A549 treated with ZK216348 at 1 μM for 4 hours (cell line): Measurements from ENCODE around the gene INA. TPM values are rescaled to one million over a fixed set of nuclear protein-coding genes. Genes with fewer than 3 reads are reported as not detected.

Experiments used
- total RNA-seq: library from RNA; stranded (reverse); fragments of 200-300 nt; extraction: Qiagen RNA extraction; gene quantifications from 5 replicates; pipeline ENCODE4 v1.2.3, GENCODE V29; 2022; ENCODE audit warnings: low read depth

The INA gene
- total RNA-seq, result 20.0 to 29.7 TPM (median 24.8 TPM) in 5 replicates

GRCh38 chr10:103276896-103277712 is at the start of gene INA:
Gene INA (plus strand): TSS chr10:103277138. CDS start chr10:103277212, 74 bp downstream.

GRCh38 chr10:103245587-103245986 is 31.4 kb upstream of the INA start, which contains the start of gene RPEL1:
Gene RPEL1 (plus strand): TSS chr10:103245887. CDS start chr10:103245997, 110 bp downstream.

Other genes starting within 250 kb of the INA start
- 68.4 to 92.5 TPM (median 78.7 TPM) in 5 replicates for gene NT5C2, start 83.9 kb upstream of the INA start, total RNA-seq
- 0.08 TPM in 1 of 5 replicates, not detected in the others for gene RPEL1, start 31.3 kb upstream of the INA start, total RNA-seq
- gene PCGF6, start 74.0 kb downstream of the INA start, total RNA-seq, result 8.0 to 14.7 TPM (median 12.4 TPM) in 5 replicates
- 3.0 to 4.1 TPM (median 3.0 TPM) in 5 replicates for gene TAF5, start 90.8 kb downstream of the INA start, total RNA-seq
- gene ATP5MK, start 119.3 kb downstream of the INA start, total RNA-seq, result 413 to 657 TPM (median 444 TPM) in 5 replicates
- gene PDCD11, start 119.5 kb downstream of the INA start, total RNA-seq, result 32.5 to 45.0 TPM (median 42.6 TPM) in 5 replicates
- 3.1 to 7.0 TPM (median 4.8 TPM) in 5 replicates for gene CALHM2, start 175.2 kb downstream of the INA start, total RNA-seq
- gene CALHM1, start 181.8 kb downstream of the INA start, total RNA-seq, result not detected in 5 replicates
- 0.27 to 0.55 TPM (median 0.32 TPM) in 5 replicates for gene CALHM3, start 202.1 kb downstream of the INA start, total RNA-seq
- 0.47 to 0.96 TPM (median 0.74 TPM) in 5 replicates for gene NEURL1, start 216.6 kb downstream of the INA start, total RNA-seq